Ramos (cell line): ENCODE results near the gene GRXCR1.

Source experiments
- in situ Hi-C: fragments of 300-500 bp; cut with MboI; formaldehyde crosslinking; loops from one replicate; pipeline ENCODE4 v1.14.3; 2022; ENCODE audit warnings: low sequenced_read_pairs; ENCODE audit not compliant: unreplicated experiment

Gene GRXCR1

DNA sequence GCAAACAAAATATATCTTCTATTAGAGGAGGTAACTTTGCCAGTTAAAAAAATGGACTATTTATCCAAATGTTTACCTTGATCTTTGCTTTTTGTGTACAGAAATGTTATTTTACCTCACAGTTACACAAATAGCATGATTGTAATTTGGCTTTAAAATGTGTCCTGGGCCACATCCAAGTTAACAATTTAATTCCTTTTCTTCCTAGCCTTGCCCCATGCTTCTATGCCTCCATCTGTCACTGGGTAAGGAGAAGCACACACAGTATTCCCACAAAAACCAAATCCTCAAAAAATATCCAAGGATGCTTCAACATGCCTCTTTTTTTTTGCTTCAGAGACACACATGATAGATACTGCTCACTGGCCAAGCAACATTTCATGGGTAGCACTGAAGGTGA, 30.9 kb downstream of the GRXCR1 start:
- in situ Hi-C loops, result no loop called here

DNA sequence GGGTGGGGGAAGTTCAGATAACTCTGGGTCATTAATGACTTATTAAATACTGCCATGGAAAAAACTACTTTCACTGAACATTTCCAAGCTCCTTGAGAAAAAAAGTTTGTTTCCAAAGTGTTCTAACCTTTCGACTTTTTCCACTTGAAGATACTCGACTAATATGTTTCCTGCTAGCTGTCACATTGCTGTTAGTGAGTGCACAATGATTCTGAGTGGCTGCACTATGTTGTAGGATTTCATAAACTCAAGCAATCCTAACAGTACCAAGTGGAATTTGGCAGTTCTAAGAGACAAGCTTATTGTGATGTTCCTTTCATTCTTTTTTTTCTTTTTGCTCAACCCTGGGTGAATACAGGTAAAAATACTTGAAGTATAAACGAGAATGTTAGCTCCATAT, 33.4 kb downstream of the GRXCR1 start:
- in situ Hi-C loops, result no loop called here

DNA sequence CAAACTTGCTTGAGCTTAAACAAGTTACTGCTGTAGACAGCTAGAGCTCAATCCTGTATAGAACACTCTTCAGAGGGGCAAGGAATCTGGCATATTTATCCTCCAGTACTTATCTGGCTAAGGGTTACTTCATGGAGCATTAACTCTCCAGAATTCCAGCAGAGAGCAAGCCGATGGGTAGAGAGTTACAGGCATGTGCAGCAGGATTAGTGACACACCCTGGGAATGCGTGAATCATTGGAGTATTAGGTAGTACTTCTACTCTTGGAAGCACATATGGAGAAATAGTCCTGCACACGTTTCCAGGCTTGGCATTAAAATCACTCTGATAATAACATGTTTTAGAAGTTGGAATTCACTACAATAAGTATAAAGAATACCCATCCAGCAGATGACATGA, 35.4 kb downstream of the GRXCR1 start:
- in situ Hi-C loops, result no loop called here

DNA sequence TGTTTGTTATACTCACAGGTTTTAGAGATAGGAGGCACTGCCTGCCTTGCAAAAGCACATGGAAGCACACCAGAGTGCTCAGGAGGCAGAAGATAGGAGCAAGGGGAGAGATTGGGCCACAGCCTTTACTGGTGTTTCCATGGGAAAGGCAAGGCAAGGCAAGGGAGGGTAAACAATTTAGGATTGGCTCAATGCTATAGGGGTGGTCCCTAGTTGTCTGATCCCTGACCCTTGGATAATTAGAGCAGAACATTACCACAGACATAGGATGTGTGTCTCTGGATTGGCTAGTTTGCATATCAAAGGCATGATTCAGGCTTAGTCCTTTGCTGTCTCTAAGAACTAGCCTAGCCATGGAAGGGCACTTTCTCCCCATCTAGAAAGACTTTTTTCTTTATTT, 36.1 kb downstream of the GRXCR1 start:
- in situ Hi-C loops, result no loop called here

DNA sequence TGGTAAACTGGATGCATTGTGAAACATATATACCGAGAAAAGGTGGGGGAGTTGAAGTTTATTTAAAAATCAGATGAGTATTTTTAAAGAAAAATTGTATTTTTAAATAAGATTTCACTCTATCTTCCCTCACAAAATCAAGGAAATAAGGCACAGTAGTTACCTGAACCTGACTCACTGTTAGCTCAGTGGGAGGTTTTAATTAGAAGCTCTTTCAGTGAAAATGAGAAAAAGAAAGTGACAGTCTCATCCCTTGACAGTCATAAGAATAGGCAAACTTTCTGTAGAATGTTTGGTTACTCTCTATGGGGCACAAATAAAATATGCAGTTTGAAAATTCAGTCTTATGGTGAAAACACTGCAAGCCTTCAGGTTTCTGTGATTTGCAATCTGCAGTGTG, 49.7 kb downstream of the GRXCR1 start:
- in situ Hi-C loops, result no loop called here

DNA sequence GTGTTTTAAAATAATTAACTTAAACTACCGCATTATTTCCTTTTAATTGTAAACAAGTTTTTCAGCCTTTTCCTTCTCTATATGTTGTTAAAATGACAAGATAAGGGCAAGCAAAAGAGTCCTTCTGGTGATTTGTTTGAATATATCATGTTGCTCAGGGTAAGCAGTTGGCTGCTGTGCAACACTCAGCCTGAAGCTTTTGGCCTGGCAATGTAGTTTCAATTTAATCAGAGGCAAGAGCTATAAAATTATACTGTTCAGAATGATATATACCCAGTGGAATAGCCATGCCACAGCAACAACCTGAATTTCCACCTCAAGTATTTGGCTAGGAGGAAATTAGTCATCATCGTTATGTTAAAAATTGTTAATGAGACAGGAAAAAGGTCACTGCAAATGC, 53.4 kb downstream of the GRXCR1 start:
- in situ Hi-C loops, result no loop called here

DNA sequence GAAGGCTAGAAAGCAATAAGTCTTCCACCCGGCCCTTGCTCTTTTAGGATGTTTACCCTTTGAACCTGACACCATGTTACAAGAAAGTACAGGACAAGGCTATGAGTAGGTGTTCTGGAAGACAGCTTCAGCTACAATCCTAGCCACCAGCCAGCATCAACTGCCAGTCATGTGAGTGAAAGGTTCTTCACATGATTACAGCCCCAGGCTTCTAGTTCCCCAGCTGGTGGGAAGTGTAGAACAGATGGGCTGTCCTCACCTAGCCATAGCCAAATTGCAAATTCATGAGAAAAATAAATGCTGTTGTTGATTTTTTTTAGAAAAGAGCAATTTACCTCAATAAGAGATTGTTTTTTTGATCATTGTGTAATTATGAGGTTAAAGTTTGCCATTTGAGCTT, 60.8 kb downstream of the GRXCR1 start:
- in situ Hi-C loops, result no loop called here

DNA sequence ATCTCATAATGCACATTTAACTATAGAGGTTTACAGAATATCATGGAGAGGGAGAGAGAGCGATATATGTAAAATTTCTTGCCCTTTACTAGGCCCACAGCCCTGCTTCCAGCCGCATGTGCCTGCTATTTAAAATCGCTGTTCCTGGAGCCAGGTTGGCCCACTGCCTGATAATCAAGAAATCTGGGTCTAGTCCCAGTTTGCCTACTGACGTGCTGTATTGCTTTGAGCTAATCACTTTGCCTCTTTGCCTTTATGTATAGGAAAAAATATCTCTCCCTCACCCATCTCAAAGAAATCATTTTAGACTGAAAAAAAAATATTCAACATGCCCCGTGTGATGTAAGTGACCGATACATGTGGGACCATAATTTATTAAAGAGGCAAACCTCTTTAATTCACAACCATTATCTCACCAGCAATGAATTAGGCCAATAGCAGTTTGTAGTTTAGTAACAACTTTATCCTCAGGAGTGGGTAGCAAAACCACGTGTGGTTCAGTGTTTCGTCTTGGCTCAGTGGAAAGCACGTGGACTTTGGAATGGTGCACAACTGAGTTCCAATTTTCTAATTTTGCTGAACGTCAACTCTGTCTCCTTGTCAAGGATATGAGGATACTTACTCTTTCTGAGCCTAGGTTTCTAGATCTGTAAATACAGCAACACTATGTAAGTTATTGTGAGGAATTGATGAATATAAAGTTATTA, 62.6 kb downstream of the GRXCR1 start:
- in situ Hi-C loops, result no loop called here

DNA sequence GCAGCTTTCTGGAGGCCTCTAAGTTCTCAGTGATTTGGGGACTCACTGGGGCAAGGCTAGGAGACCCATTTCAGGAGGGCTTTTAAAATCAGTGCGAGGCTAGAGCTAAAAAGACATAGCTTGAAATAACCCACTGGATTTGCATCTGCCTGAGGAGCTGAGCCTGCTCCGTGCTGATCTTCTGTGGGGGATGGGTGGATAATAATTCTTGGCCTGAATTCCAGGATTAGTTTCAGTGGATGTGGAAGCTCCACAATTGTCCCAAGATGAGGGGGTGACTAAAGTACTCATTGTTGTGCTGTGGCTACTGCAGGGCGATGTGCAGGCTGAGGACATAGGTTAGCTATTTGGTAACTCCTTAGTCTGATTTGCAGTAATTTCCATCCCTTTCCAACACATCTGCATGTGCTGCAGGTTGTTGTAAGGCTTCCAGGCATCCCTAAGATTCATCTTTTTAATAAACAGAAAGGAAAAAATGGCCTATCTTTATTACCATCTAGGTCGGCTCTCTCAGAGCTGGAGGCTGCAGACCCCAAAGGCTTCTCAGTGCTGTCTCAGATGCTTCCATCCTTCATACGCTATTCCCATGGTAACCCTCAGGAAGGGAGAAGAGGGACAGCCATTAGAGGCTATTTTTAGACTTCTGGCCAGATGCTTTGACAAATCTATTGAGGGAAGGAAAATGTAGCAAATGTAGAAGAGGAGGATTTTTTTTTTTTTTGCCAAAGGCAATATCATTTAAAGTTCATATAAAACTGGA, 63.4 kb downstream of the GRXCR1 start:
- in situ Hi-C loops, result no loop called here

DNA sequence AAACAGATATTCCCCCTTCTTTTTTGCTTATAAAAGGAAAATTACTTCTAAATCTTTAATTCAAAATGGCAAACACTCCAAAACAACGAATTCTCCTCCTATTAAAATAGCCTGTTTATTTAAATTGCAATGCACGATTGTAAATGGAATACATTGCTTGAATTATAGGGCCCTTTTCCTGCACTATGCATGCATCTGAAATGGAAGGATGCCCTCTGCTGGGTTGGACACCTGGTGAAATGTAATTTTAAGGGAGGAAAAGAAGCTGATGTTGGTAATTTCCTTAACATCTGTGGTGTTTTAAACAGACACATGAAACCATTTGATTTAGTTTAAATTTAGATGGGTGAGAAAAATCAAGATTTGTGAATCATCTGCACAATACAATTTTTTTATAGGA, 72.8 kb downstream of the GRXCR1 start:
- in situ Hi-C loops, result no loop called here

DNA sequence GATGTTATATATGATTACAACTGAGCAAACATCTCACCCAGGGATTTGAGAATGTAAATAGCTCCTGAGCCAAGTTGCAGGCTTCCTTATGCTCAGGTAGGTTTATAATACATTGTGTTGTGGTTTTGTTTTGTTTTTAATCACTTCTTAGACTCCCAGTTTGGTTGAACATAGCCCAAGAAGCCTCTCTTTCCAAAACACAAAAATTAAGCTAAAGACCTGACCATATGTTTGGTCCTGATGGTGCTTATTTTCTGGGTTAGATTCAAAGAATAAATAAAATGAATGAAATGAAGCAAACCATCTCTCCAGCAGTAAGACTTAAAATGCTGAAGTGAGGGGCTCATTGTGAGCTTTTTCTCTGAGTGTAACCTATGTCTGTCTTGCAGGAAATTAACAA, 93.5 kb downstream of the GRXCR1 start:
- in situ Hi-C loops, result no loop called here

DNA sequence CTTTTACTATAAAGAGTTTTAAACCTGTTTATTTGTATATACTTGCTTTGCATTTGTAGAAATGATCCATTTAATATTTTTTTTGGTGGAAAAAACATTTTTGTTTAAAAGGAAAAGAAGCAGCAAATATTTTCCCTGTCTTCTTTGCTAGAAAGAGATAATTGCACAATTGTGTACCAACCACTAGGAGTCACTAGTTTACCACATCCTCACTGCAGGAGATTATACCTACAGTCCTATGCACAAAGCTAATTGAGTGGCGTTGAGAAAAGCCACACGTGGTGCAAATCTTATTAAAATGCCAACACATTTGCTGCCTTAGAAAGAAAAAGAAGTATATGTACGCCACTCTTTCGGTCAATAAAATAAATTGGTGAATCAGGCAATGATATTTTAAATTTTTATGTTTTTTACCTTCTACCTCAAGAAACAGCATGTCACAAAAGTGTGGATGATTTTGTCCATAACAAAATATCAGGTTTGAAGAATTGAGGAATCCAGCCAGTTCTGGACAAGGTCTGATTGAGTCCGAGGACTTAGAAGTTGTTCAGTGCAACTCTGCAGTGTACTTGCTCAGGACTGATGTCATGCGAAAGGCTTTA, 102.9 kb downstream of the GRXCR1 start:
- in situ Hi-C loops, result no loop called here

DNA sequence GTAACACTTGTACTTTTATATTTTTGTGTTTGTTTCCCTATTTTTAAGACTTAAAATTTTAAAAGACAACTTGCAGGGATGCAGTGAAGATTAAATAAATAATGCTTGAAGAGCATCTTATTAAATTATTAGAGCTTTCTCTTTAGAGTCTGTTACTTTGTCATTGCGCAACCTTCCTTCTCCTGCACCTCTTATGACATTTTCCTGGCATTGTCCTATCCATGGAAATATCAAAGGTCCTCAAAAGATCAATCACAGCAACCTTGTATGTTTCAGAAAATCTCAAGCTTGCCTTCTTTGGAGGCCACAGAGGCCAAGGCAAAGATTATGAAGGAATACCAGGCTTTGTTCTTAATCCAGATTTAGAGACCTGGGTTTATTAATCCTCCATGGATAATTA, 116.3 kb downstream of the GRXCR1 start:
- in situ Hi-C loops, result no loop called here

DNA sequence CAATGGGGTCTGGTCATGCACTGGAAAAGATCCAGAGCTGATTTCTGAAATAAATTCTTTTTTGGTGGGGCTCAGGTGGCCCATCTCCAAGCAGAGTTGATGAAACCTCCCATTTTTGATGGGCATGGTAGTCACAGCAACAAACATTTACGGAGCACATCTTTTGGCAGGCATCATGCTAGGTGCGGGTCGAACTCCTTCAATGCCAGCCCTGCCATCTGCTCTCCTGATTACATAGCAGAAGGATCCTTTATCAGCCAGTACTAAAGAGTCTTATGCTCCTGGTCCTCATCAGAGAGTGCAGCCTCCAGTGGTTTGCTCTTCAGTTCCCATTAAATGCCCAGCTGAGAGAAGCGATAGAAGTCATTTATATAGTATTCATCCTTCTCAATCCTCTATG, 121.7 kb downstream of the GRXCR1 start:
- in situ Hi-C loops, result no loop called here

DNA sequence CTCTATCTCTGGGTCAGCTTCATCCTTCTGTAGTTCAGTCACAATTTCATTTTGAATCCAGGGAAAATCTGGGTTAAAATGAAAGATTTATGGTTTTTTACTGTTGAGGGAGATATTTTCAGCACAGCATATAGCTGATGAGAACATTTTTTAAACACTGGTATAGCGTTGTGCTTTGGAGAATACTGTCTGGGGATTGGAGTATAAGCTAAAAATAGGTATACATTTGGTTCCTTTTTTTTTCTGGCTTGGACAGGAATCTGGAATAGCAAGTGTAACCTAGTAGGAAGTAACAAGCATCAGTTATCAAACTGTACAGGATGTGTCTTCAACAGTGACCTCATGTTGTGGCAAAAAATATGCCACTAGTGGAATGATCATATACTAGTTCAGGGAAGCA, 149.1 kb downstream of the GRXCR1 start:
- in situ Hi-C loops, result no loop called here

DNA sequence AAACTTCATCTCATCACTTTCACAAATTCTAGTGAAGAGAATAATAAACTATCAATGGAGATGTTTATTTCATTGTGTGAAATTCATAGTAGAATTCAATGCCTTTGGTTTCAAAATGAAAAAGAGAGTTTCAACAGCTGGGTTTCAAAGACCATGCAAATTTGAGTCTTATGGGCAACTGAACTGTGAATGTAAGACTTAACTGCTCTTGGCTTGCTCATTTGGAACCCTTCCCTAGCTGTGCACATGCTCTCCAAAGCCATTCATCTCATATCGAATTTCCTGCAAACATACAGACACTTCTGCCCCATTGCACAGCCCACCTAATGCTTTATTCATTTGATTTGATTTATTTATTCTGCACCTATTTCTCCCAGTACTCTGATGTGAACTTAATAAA, 154.5 kb downstream of the GRXCR1 start:
- in situ Hi-C loops, result no loop called here

DNA sequence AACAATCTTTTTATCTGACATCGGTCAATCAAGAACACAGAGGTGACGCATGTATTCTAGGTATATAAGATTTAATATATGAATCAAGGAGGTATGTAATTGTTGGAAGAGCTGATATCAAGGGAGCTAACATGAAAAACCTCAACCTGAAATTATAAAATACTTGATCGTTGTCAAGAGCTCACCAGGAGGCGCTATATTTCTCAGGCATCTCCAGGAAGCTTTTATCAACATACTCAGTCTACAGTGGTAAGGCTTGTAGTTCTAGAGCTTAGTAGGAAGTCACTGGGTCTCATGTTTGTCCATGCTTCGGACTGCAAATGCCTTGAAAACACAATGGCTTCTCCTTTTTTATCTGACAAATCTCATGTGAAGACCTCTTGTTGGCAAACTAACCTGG, 156.1 kb downstream of the GRXCR1 start:
- in situ Hi-C loops, result no loop called here

DNA sequence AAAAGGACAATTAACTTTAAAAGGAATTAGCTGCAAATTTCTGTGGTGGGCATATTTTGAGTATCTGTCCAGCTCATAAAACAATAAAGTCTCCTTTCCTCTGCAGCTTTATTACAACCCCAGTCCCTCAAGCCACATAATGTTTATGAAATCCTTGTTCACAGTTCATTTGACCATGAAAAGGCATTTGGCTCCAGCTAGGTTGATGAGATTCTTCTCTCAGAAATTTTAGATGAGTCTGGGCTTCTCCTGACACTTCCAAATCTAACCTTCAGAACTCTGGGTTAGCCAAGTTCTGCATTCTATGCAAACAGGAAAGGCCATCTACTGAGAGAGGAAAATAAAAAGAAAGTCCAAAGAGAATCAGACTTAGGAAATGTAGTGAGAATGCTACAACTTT, 156.8 kb downstream of the GRXCR1 start:
- in situ Hi-C loops, result no loop called here

DNA sequence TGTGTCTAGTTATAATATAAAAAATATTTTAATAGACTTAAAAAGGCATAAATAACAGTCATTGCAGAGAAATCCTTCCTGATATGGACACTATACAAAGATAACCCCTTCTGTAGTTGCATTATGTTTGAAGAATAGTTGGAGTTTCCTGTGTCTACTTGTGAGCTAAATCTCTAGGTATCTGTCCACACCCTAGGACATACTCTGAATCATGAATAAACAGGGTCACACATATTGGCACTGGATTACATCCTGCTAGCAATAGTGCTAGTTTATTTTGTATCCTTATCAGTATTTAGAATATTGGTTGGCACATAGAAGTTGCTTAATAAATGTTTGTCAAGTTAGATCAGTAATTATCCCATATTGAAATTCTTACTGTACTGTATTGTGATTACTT, 173.9 kb downstream of the GRXCR1 start:
- in situ Hi-C loops, result no loop called here

DNA sequence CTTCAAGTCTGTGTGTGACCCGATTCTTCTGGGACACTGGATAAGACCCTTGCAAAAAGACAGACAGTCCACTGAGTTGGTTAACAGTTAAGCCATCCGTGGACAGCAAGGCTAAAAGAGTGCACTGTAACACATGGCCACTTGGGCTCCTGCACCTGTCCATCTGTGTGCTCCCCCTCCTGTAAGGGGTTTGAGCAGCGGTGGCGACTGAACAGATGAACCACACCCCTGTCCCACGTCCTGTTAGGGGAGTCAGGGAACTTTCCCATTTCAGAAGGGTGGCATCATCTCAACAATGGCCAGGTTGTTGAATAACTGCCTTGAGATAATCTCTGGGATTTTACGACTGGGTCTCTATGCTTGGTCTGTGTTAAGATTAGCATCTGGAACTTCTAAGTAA, 178.6 kb downstream of the GRXCR1 start:
- in situ Hi-C loops, result no loop called here
